Activated gamma-delta T cell treated with Interleukin-2 at 50 U/mL for 16 hours (primary cell): ENCODE measurements around the gene CLEC4G.

Source experiments
- DNase-seq: peaks from one replicate; pipeline ENCODE4 v3.0.0-alpha.2; 2020

The CLEC4G gene

GRCh38 chr19:7691497-7691896, 40.4 kb downstream of the CLEC4G start:
- DNase-seq: peak; percentile 26

- peak; percentile 26 for DNase-seq
Observed at GRCh38 chr19:7690779-7691258, 41.1 kb downstream of the CLEC4G start.

GRCh38 chr19:7689165-7689564, 42.7 kb downstream of the CLEC4G start:
- no peak for DNase-seq

GRCh38 chr19:7687177-7687576, 44.7 kb downstream of the CLEC4G start:
- DNase-seq: no peak

GRCh38 chr19:7685546-7686445, 46.1 kb downstream of the CLEC4G start:
- no peak for DNase-seq

GRCh38 chr19:7682175-7682855, 49.6 kb downstream of the CLEC4G start:
- no peak for DNase-seq

- DNase-seq: peak; percentile 80
Observed at GRCh38 chr19:7681340-7682174, 50.4 kb downstream of the CLEC4G start.

- peak; percentile 82 for DNase-seq
Observed at GRCh38 chr19:7680606-7681339, 51.1 kb downstream of the CLEC4G start, which contains the start of gene TRAPPC5. TRAPPC5 (plus strand) TSS chr19:7680833; CDS start chr19:7682254, 1,421 bp downstream.

- DNase-seq: no peak
Observed at GRCh38 chr19:7679771-7680605, 51.9 kb downstream of the CLEC4G start.

- peak; percentile 47 for DNase-seq
Observed at GRCh38 chr19:7678971-7679751, 52.7 kb downstream of the CLEC4G start.
